ENCODE results near the gene TSPYL6. TPM values are rescaled to one million over a fixed set of nuclear protein-coding genes. Genes with fewer than 3 reads are reported as not detected.

The TSPYL6 gene
- total RNA-seq, 4 donors from 2014 or later, result not detected

- peaks cover 7% of the 10 kb centered on the region for H3K4me1 ChIP-seq
- no peaks in the 10 kb centered on the region for H3K36me3 ChIP-seq
- H3K9me3 ChIP-seq, result no peaks in the 10 kb centered on the region
- DNase-seq (ENCODE audit: low spot score in 2 of 2), result no peak
- H3K4me3 ChIP-seq, result no peak overlapping the region
- TF ChIP-seq POLR2A (IDR thresholded peaks at IDR 0.05), result no peak
- no peak for TF ChIP-seq CTCF (IDR thresholded peaks at IDR 0.05)
- no peak for TF ChIP-seq EP300 (IDR thresholded peaks at IDR 0.05)
- no peak for TF ChIP-seq POLR2AphosphoS5 (IDR thresholded peaks at IDR 0.05)
- 77% methylated on average over 2 of the region's 2 CpGs for WGBS
- no peaks in the 10 kb centered on the region for H3K27me3 ChIP-seq
- H3K27ac ChIP-seq, result no peak overlapping the region
These were observed 27.1 kb downstream of the TSPYL6 start for GRCh38 chr2:54228945-54229344.

- no peaks in the 10 kb centered on the region for H3K9me3 ChIP-seq
- H3K27ac ChIP-seq, result no peak overlapping the region
- peaks cover 7% of the 10 kb centered on the region for H3K4me1 ChIP-seq
- no peaks in the 10 kb centered on the region for H3K36me3 ChIP-seq
- no peak for DNase-seq (ENCODE audit: low spot score in 2 of 2)
- TF ChIP-seq CTCF (IDR thresholded peaks at IDR 0.05), result no peak
- no peak for TF ChIP-seq POLR2A (IDR thresholded peaks at IDR 0.05)
- no peak for TF ChIP-seq EP300 (IDR thresholded peaks at IDR 0.05)
- no peaks in the 10 kb centered on the region for H3K27me3 ChIP-seq
- no peak overlapping the region for H3K4me3 ChIP-seq
These were observed 28.2 kb downstream of the TSPYL6 start for GRCh38 chr2:54227798-54228197.

- TF ChIP-seq POLR2A (IDR thresholded peaks at IDR 0.05) (no peak), POLR2AphosphoS5 (IDR thresholded peaks at IDR 0.05) (no peak), CTCF (IDR thresholded peaks at IDR 0.05) (no peak), EP300 (IDR thresholded peaks at IDR 0.05) (no peak)
- no peak overlapping the region for H3K4me3 ChIP-seq
- H3K9me3 ChIP-seq, result no peaks in the 10 kb centered on the region
- DNase-seq (ENCODE audit: low spot score in 2 of 2), result no peak
- H3K36me3 ChIP-seq, result no peaks in the 10 kb centered on the region
- H3K27ac ChIP-seq, result no peak overlapping the region
- H3K4me1 ChIP-seq, result peaks cover 7% of the 10 kb centered on the region
- 71% methylated on average over 2 of the region's 2 CpGs for WGBS
- H3K27me3 ChIP-seq, result no peaks in the 10 kb centered on the region
These were observed 29.8 kb downstream of the TSPYL6 start for GRCh38 chr2:54226260-54226659.

- no peak for TF ChIP-seq CTCF (IDR thresholded peaks at IDR 0.05)
- TF ChIP-seq POLR2A (IDR thresholded peaks at IDR 0.05), result no peak
- no peak for TF ChIP-seq EP300 (IDR thresholded peaks at IDR 0.05)
- no peak for TF ChIP-seq POLR2AphosphoS5 (IDR thresholded peaks at IDR 0.05)
- DNase-seq (ENCODE audit: low spot score in 2 of 2), result no peak
- H3K27me3 ChIP-seq, result no peaks in the 10 kb centered on the region
- 74% methylated on average over 2 of the region's 2 CpGs for WGBS
- no peaks in the 10 kb centered on the region for H3K36me3 ChIP-seq
- H3K27ac ChIP-seq, result no peak overlapping the region
- H3K4me1 ChIP-seq, result peaks cover 7% of the 10 kb centered on the region
- no peaks in the 10 kb centered on the region for H3K9me3 ChIP-seq
- H3K4me3 ChIP-seq, result no peak overlapping the region
These were observed 31.0 kb downstream of the TSPYL6 start for GRCh38 chr2:54224997-54225396.

- Histone ChIP-seq H3K9me3 (no peaks in the 10 kb centered on the region), H3K27me3 (no peaks in the 10 kb centered on the region), H3K4me3 (no peak overlapping the region), H3K36me3 (no peaks in the 10 kb centered on the region), H3K27ac (no peak overlapping the region), H3K4me1 (peaks cover 18% of the 10 kb centered on the region)
- WGBS, result 96% methylated on average over 4 of the region's 4 CpGs
- no peak for TF ChIP-seq POLR2AphosphoS5 (IDR thresholded peaks at IDR 0.05)
- TF ChIP-seq EP300 (IDR thresholded peaks at IDR 0.05), result no peak
- TF ChIP-seq POLR2A (IDR thresholded peaks at IDR 0.05), result no peak
- TF ChIP-seq CTCF (IDR thresholded peaks at IDR 0.05), result no peak
- no peak for DNase-seq (ENCODE audit: low spot score in 2 of 2)
These were observed 42.9 kb downstream of the TSPYL6 start for GRCh38 chr2:54213082-54213481.
